Activated B cell treated with CpG ODN at 0.5 μM for 24 hours (primary cell): ENCODE data around the gene MPEG1. TPM values are rescaled to one million over a fixed set of nuclear protein-coding genes. Genes with fewer than 3 reads are reported as not detected.

Experiments used
- ATAC-seq: fragments of 200-7000 bp; cut with Tn5 transposase; one replicate; pipeline ENCODE4 v1.10.0; 2021; ENCODE audit warnings: low read depth, mild to moderate bottlenecking, moderate library complexity
- CTCF ChIA-PET: fragments of 350-600 bp; sonication (Branson Sonifier 250); formaldehyde crosslinking; loops from one replicate; lab custom pipeline; 2021; ENCODE audit warnings: antibody characterized with exemption; lab: Charles Lee
- POLR2A ChIA-PET: fragments of 350-600 bp; sonication (Branson Sonifier 250); formaldehyde crosslinking; loops from one replicate; lab custom pipeline; 2021; ENCODE audit warnings: antibody characterized with exemption; lab: Charles Lee
- DNase-seq: peaks from one replicate; pipeline ENCODE4 v3.0.0; 2022
- H3K27ac Mint-ChIP-seq: one replicate; pipeline ENCODE4 v1.8.0; 2020; ENCODE audit warnings: mixed read lengths
- H3K27me3 Mint-ChIP-seq: one replicate; pipeline ENCODE4 v1.8.0; 2021; ENCODE audit warnings: mixed read lengths
- H3K36me3 Mint-ChIP-seq: one replicate; pipeline ENCODE4 v1.8.0; 2021; ENCODE audit warnings: low read depth, mixed read lengths
- H3K4me1 Mint-ChIP-seq: one replicate; pipeline ENCODE4 v1.8.0; 2021; ENCODE audit warnings: mixed read lengths
- H3K4me3 Mint-ChIP-seq: one replicate; pipeline ENCODE4 v1.8.0; 2020; ENCODE audit warnings: mild to moderate bottlenecking, mixed read lengths
- H3K9me3 Mint-ChIP-seq: one replicate; pipeline ENCODE4 v1.8.0; 2020; ENCODE audit warnings: mixed read lengths
- CTCF ChIP-seq: fragments of 200-600 bp; IDR thresholded peaks from one replicate; pipeline ENCODE4 v1.8.0; 2022; ENCODE audit warnings: antibody characterized with exemption, mild to moderate bottlenecking
- intact Hi-C: fragments of 100-400 bp; cut with micrococcal nuclease; formaldehyde crosslinking; loops from one replicate; pipeline ENCODE4 v1.15.1; 2024
- total RNA-seq: library from RNA; stranded (reverse); gene quantifications from 2 replicates; pipeline ENCODE4 v1.2.3, GENCODE V29; 2022

MPEG1 gene
- total RNA-seq, 1 donor from 2014 or later: 154 TPM

DNA sequence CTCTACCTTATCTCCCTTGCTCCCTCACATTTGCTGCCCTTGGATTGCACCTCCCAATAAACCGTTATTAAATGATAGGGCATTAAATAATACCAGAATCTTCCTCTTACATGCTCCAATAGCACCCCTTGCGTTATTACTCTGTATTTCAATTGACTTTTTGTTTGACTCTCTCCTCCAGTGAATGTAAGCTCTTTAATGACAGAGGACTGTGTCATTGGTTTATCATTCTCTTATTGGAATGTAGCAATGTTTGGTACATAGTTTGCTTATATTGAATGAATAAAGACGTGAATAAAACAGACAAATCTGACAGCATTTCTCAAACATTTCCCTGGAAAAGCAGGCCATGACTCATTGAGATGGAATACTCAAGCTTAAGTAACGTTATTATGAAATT lies 8.7 kb upstream of the MPEG1 start:
- CTCF ChIA-PET: interaction anchor here (0.8 to 3.8 kb wide), 10 partner anchors 8 to 208 kb away, joined by 3 to 22 read pairs (median 4); partner anchors contain the start of genes DTX4 and MPEG1
- intact Hi-C loops: loop anchor here (1.0 kb wide), 1 partner anchor 50 kb away; no protein-coding TSS in a partner anchor
- ATAC-seq: no peak
- Mint-ChIP-seq H3K27me3 (no peaks in the 10 kb centered on the region), H3K4me3 (peak overlapping the region; percentile 35), H3K36me3 (no peaks in the 10 kb centered on the region), H3K27ac (peak overlapping the region; percentile 72), H3K9me3 (no peaks in the 10 kb centered on the region), H3K4me1 (peaks cover 89% of the 10 kb centered on the region)
- TF ChIP-seq CTCF: no peak
- DNase-seq: no peak
- POLR2A ChIA-PET: interaction anchor here (0.8 to 5.2 kb wide), 6 partner anchors 10 to 63 kb away, joined by 3 to 67 read pairs (median 6); partner anchors contain the start of gene MPEG1

DNA sequence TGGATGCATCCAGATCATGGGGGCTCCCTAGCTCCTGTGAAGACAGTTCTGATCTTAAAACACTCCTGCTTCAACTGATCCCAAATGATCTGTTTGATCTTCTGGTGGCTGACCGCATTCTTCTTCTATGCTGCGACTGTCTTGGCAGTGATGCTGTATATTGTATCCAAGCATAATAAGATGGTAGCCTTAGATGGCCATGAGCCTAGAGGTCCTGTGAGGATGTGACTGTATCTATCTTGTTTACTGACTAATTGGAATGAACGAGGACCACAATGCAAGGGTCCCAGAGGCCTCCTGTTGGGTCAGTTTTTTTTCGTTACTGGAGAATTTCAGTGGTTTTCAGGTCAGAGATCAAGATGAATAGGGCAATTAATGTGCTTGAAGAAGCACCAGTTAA lies 7.1 kb upstream of the MPEG1 start:
- intact Hi-C loops: loop anchor here (10.0 kb wide), 1 partner anchor 1795 kb away; the partner anchor contains the start of gene SLC43A3
- Mint-ChIP-seq H3K4me3 (no peak overlapping the region), H3K36me3 (no peaks in the 10 kb centered on the region), H3K9me3 (no peaks in the 10 kb centered on the region), H3K27me3 (no peaks in the 10 kb centered on the region), H3K27ac (peak overlapping the region; percentile 38), H3K4me1 (peaks cover 100% of the 10 kb centered on the region)
- ChIA-PET POLR2A (interaction anchor here (1.8 to 5.2 kb wide), 4 partner anchors 8 to 53 kb away, joined by 4 to 67 read pairs (median 26); partner anchors contain the start of gene MPEG1), CTCF (interaction anchor here (0.7 to 2.2 kb wide), 4 partner anchors 17 to 48 kb away, joined by 3 to 9 read pairs (median 5); partner anchors contain the start of gene DTX4)
- no peak for TF ChIP-seq CTCF
- no peak for DNase-seq
- no peak for ATAC-seq

DNA sequence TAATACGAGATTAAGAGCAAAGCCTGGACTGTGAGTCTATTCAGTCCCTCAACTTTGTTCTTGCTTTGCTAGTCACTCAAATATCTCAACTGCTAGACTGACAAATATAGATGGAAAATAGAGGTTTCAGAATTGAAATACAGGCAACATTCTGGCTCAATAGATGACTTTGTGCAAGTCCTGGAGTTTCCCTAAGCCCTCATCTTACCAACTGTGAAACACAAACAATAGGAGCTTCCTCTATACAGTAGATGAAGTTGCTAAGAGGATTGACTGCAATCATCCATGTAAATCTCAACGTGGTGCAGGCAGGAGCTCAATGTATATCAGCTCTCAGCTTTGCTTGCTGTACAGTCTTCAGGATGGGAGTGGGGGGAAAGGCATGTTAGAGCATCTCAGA lies 6.2 kb upstream of the MPEG1 start:
- TF ChIP-seq CTCF: no peak

DNA sequence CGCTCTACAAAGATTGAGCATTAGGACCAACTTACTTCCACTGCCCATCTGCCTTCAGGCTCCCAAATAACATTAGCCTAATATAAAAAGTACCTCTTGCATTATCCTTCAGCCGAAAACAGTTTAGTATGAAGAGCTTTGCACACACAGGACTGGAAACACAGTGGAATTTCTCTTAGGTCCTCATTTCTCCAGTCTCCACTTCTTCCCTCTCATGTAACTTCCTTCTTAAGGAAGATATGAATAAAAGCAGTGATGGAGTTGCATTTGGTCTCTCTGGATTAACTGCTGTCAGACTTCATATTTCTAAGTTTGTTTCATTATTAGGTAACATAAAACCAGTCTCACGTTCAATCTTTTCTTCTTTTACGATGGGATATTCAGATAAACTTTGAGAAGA lies 5.6 kb upstream of the MPEG1 start:
- H3K27ac Mint-ChIP-seq: peak overlapping the region; percentile 91
- intact Hi-C loops: loop anchor here (10.0 kb wide), 1 partner anchor 1794 kb away; the partner anchor contains the start of gene SLC43A3
- no peaks in the 10 kb centered on the region for H3K27me3 Mint-ChIP-seq
- no peak for TF ChIP-seq CTCF
- DNase-seq: no peak
- ChIA-PET CTCF (interaction anchor here (2.2 kb wide), 1 partner anchor 15 kb away, joined by 7 read pairs; no protein-coding TSS in a partner anchor), POLR2A (interaction anchor here (0.7 to 3.0 kb wide), 4 partner anchors 8 to 54 kb away, joined by 4 to 18 read pairs (median 5); no protein-coding TSS in a partner anchor)
- peaks cover 100% of the 10 kb centered on the region for H3K4me1 Mint-ChIP-seq
- no peak for ATAC-seq
- H3K4me3 Mint-ChIP-seq: peak overlapping the region; percentile 24
- no peaks in the 10 kb centered on the region for H3K36me3 Mint-ChIP-seq
- H3K9me3 Mint-ChIP-seq: no peaks in the 10 kb centered on the region

More for the DNA sequence above, 6.2 kb upstream of the MPEG1 start:
- no peaks in the 10 kb centered on the region for H3K9me3 Mint-ChIP-seq
- peak overlapping the region; percentile 91 for H3K27ac Mint-ChIP-seq
- intact Hi-C loops: loop anchor here (10.0 kb wide), 1 partner anchor 1794 kb away; the partner anchor contains the start of gene SLC43A3
- no peak overlapping the region for H3K4me3 Mint-ChIP-seq
- H3K36me3 Mint-ChIP-seq: no peaks in the 10 kb centered on the region
- ATAC-seq: no peak
- peaks cover 100% of the 10 kb centered on the region for H3K4me1 Mint-ChIP-seq
- no peaks in the 10 kb centered on the region for H3K27me3 Mint-ChIP-seq
- CTCF ChIA-PET: interaction anchor here (0.8 to 2.2 kb wide), 5 partner anchors 16 to 68 kb away, joined by 3 to 9 read pairs (median 3); partner anchors contain the start of gene DTX4
- no peak for DNase-seq
- POLR2A ChIA-PET: interaction anchor here (1.1 to 3.0 kb wide), 3 partner anchors 9 to 54 kb away, joined by 4 to 18 read pairs (median 4); no protein-coding TSS in a partner anchor
